CD4-positive, alpha-beta T cell (primary cell): ENCODE measurements around the gene GNG7. TPM values are rescaled to one million over a fixed set of nuclear protein-coding genes. Genes with fewer than 3 reads are reported as not detected.

ENCODE experiments used
- ATAC-seq: fragments of 200-7000 bp; cut with Tn5 transposase; one replicate; pipeline ENCODE4 v1.10.0; 2022; ENCODE audit warnings: mild to moderate bottlenecking; ENCODE audit not compliant: poor library complexity
- CTCF ChIA-PET: fragments of 350-600 bp; sonication (Branson Sonifier 250); formaldehyde crosslinking; loops from one replicate; lab custom pipeline; 2021; ENCODE audit warnings: antibody characterized with exemption, inconsistent platforms; lab: Charles Lee
- POLR2A ChIA-PET: fragments of 350-600 bp; sonication (Branson Sonifier 250); formaldehyde crosslinking; loops from one replicate; lab custom pipeline; 2021; ENCODE audit warnings: antibody characterized with exemption, inconsistent platforms; lab: Charles Lee
- DNase-seq, 14 experiments: peaks; one replicate each; pipeline ENCODE4 v3.0.0-alpha.2; 2013 to 2020; ENCODE audit warnings: mixed read lengths in 2 of 14
- H3K27ac ChIP-seq, 2 donors: one replicate each; pipeline versions ENCODE4 v1.5.1 to v1.7.0; 2013; ENCODE audit warnings: low read length in 2 of 2, low read depth in 1 of 2, mild to moderate bottlenecking in 1 of 2
- H3K27me3 ChIP-seq, 2 experiments: 1 replicate in 1 of 2; 2 replicates in 1 of 2; pipeline versions ENCODE4 v1.6.1 to v1.7.0; 2013; ENCODE audit warnings: low read length in 2 of 2, control low read depth in 1 of 2, mild to moderate bottlenecking in 1 of 2, moderate library complexity in 1 of 2; ENCODE audit not compliant: insufficient read depth in 2 of 2, control insufficient read depth in 1 of 2
- H3K36me3 ChIP-seq: one replicate; pipeline ENCODE4 v1.6.1; 2013; ENCODE audit warnings: low read length, control low read depth; ENCODE audit not compliant: insufficient read depth
- H3K4me1 ChIP-seq: one replicate; pipeline ENCODE4 v1.6.1; 2013; ENCODE audit warnings: low read length, control low read depth; ENCODE audit not compliant: insufficient read depth
- H3K4me3 ChIP-seq: one replicate; pipeline ENCODE4 v1.5.1; 2013; ENCODE audit warnings: mild to moderate bottlenecking, low read length, moderate library complexity
- H3K9me3 ChIP-seq, 2 experiments: 1 replicate in 1 of 2; 2 replicates in 1 of 2; pipeline versions ENCODE4 v1.6.1 to v1.7.0; 2013; ENCODE audit warnings: low read length in 2 of 2, mild to moderate bottlenecking in 2 of 2, control low read depth in 1 of 2, moderate library complexity in 1 of 2; ENCODE audit not compliant: control insufficient read depth in 1 of 2, insufficient read depth in 1 of 2
- H3K27ac Mint-ChIP-seq: one replicate; pipeline ENCODE4 v1.8.0; 2020; ENCODE audit warnings: mixed read lengths
- H3K27me3 Mint-ChIP-seq: one replicate; pipeline ENCODE4 v1.8.0; 2021; ENCODE audit warnings: mixed read lengths
- H3K36me3 Mint-ChIP-seq: one replicate; pipeline ENCODE4 v1.8.0; 2021; ENCODE audit warnings: low read depth, mixed read lengths
- H3K4me1 Mint-ChIP-seq: one replicate; pipeline ENCODE4 v1.8.0; 2021; ENCODE audit warnings: low read depth, mixed read lengths
- H3K4me3 Mint-ChIP-seq: one replicate; pipeline ENCODE4 v1.8.0; 2020; ENCODE audit warnings: mild to moderate bottlenecking, mixed read lengths
- H3K9me3 Mint-ChIP-seq: one replicate; pipeline ENCODE4 v1.8.0; 2020; ENCODE audit warnings: mixed read lengths
- intact Hi-C, 2 experiments: fragments of 100-400 bp; cut with DNase I in 1 of 2; cut with micrococcal nuclease in 1 of 2; formaldehyde crosslinking; loops; one replicate each; pipeline versions ENCODE4 v1.15.1 to v1.9.0; 2023 to 2025; cut with DNase I, micrococcal nuclease
- total RNA-seq, 174 experiments: library from RNA in 2 of 174; stranded (reverse) in 2 of 174; gene quantifications; one replicate each; pipeline ENCODE4 v1.2.3 and lab custom pipeline; 2021 to 2026
- TF ChIP-seq, protein P1 (sequence below): fragments of 200-600 bp; IDR thresholded peaks from one replicate; pipeline ENCODE4 v1.8.0; 2022; ENCODE audit warnings: antibody characterized with exemption, mild to moderate bottlenecking

The GNG7 gene
- total RNA-seq, 2 experiments from 2014 or later = 5.2 to 5.7 TPM

DNA sequence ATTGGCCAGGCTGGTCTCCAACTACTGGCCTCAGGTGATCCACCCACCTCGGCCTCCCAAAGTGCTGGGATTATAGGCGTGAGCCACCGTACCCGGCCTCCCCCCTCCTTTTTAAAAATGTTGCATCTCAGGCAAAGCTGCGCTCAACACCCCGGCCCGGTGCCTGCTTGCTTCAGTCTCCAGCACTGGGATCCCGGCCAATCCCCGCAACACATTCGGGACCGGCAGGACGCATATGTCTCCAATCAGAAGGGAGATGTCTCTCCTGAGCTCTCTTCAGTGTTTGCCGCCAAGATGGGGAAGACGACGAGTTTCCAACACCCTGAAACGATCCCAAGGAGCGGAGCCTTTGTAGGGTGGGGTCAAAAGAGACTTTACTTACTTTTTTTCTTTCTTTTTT, 16.1 kb downstream of the GNG7 start:
- no peak overlapping the region for H3K4me3 ChIP-seq
- intact Hi-C loops = no loop called here
- DNase-seq (no peak), ATAC-seq (no peak)
- ChIA-PET CTCF (no interaction called here), POLR2A (no interaction called here)
- no peaks in the 10 kb centered on the region for H3K27me3 ChIP-seq
- H3K27ac ChIP-seq = no peak overlapping the region
- H3K36me3 ChIP-seq = no peaks in the 10 kb centered on the region
- H3K27me3 Mint-ChIP-seq = no peaks in the 10 kb centered on the region
- H3K4me1 ChIP-seq = no peaks in the 10 kb centered on the region
- H3K4me3 Mint-ChIP-seq = no peak overlapping the region
- H3K4me1 Mint-ChIP-seq = no peaks in the 10 kb centered on the region
- H3K9me3 Mint-ChIP-seq = no peaks in the 10 kb centered on the region
- TF ChIP-seq, protein P1, sequence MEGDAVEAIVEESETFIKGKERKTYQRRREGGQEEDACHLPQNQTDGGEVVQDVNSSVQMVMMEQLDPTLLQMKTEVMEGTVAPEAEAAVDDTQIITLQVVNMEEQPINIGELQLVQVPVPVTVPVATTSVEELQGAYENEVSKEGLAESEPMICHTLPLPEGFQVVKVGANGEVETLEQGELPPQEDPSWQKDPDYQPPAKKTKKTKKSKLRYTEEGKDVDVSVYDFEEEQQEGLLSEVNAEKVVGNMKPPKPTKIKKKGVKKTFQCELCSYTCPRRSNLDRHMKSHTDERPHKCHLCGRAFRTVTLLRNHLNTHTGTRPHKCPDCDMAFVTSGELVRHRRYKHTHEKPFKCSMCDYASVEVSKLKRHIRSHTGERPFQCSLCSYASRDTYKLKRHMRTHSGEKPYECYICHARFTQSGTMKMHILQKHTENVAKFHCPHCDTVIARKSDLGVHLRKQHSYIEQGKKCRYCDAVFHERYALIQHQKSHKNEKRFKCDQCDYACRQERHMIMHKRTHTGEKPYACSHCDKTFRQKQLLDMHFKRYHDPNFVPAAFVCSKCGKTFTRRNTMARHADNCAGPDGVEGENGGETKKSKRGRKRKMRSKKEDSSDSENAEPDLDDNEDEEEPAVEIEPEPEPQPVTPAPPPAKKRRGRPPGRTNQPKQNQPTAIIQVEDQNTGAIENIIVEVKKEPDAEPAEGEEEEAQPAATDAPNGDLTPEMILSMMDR = no peak
- no peaks in the 10 kb centered on the region for H3K36me3 Mint-ChIP-seq
- H3K9me3 ChIP-seq = no peaks in the 10 kb centered on the region
- no peak overlapping the region for H3K27ac Mint-ChIP-seq

DNA sequence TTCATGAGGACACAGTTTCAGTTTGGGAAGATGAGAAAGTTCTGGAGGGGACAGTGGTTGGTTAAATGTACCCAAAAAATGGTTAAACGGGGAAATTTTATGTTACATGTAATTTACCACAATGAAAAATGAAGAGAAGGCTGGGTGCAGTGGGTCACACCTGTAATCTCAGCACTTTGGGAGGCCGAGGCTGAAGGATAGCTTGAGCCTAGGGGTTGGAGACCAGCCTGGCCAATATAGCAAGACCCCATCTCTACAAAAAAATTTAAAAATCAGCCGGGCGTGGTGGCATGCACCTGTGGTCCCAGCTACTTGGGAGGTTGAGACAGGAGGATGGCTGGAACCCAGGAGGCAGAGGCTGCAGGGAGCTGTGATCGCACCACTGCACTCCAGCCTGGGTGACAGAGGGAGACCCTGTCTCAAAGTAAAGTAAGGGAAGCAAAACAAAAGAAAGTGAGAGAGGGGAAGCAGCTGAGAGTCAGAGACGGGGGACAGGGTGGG, 17.2 kb downstream of the GNG7 start:
- H3K4me1 Mint-ChIP-seq = no peaks in the 10 kb centered on the region
- Histone ChIP-seq H3K27me3 (no peaks in the 10 kb centered on the region), H3K4me1 (no peaks in the 10 kb centered on the region), H3K4me3 (no peak overlapping the region), H3K9me3 (no peaks in the 10 kb centered on the region), H3K27ac (no peak overlapping the region), H3K36me3 (no peaks in the 10 kb centered on the region)
- intact Hi-C loops = no loop called here
- ATAC-seq = no peak
- no peaks in the 10 kb centered on the region for H3K36me3 Mint-ChIP-seq
- no peaks in the 10 kb centered on the region for H3K9me3 Mint-ChIP-seq
- ChIA-PET CTCF (no interaction called here), POLR2A (no interaction called here)
- DNase-seq = no peak
- TF ChIP-seq, protein P1 = no peak
- H3K27ac Mint-ChIP-seq = no peak overlapping the region
- H3K4me3 Mint-ChIP-seq = no peak overlapping the region
- no peaks in the 10 kb centered on the region for H3K27me3 Mint-ChIP-seq

DNA sequence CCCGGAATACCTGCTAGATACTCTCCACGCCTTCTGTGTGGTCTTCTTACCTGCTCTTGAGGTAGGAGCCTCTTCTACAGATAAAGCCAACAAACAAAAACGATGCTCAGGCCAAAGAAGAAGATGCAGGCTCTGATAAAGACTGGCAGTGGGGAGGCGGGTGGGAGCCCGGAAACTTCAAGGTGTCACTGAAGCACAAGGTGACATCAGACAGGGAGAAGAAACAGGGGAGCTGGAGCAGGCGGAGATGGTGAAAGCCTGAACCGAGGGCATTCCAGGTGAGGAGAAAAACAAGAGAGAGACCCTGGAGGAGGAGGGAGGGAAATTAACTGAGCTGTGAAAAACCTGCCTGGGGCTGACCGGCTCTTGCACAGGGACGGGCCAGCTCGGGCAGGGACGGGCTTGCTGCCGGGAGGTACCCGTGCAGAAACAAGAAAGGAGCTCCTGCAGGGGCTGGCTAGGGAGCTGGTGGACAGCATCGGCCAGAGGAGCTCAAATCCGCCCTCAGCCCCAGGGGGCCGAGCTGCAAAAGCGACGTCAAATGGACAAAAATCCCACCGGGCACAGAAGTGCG, 19.0 kb downstream of the GNG7 start:
- CTCF ChIA-PET = no interaction called here
- Mint-ChIP-seq H3K9me3 (no peaks in the 10 kb centered on the region), H3K27me3 (no peaks in the 10 kb centered on the region), H3K4me1 (no peaks in the 10 kb centered on the region), H3K4me3 (no peak overlapping the region), H3K27ac (no peak overlapping the region), H3K36me3 (no peaks in the 10 kb centered on the region)
- TF ChIP-seq, protein P1 = no peak
- no peak overlapping the region for H3K27ac ChIP-seq
- intact Hi-C loops = no loop called here
- DNase-seq (no peak), ATAC-seq (no peak)
- no peaks in the 10 kb centered on the region for H3K36me3 ChIP-seq
- H3K4me3 ChIP-seq = no peak overlapping the region
- H3K9me3 ChIP-seq = no peaks in the 10 kb centered on the region
- no peaks in the 10 kb centered on the region for H3K4me1 ChIP-seq
- H3K27me3 ChIP-seq = no peaks in the 10 kb centered on the region
- POLR2A ChIA-PET = no interaction called here
